Kidney epithelial cell (primary cell): ENCODE results near the gene RANBP1. TPM values are rescaled to one million over a fixed set of nuclear protein-coding genes. Genes with fewer than 3 reads are reported as not detected.

Source experiments
- DNase-seq: peaks from one replicate; pipeline ENCODE4 v3.0.0-alpha.2; 2010; ENCODE audit warnings: low read depth
- H3K27me3 ChIP-seq: 2 replicates; pipeline ENCODE4 v1.6.0; 2011; ENCODE audit warnings: low read length; ENCODE audit not compliant: control insufficient read depth, insufficient read depth
- H3K36me3 ChIP-seq: 2 replicates; pipeline ENCODE4 v1.5.1; 2011; ENCODE audit warnings: low read length; ENCODE audit not compliant: control insufficient read depth, insufficient read depth
- H3K4me3 ChIP-seq: 2 replicates; pipeline ENCODE4 v1.5.1; 2011; ENCODE audit warnings: low read depth, mild to moderate bottlenecking, control low read depth, low read length
- CTCF ChIP-seq: IDR thresholded peaks from 2 replicates; pipeline ENCODE4 v1.5.1; 2011; ENCODE audit warnings: mild to moderate bottlenecking, moderate library complexity, low read length, control low read depth, inconsistent platforms; ENCODE audit not compliant: insufficient read depth, poor library complexity, severe bottlenecking
- total RNA-seq: library from RNA; depleted of rRNA; stranded (reverse); fragments of >200 nt; gene quantifications from 2 replicates; pipeline ENCODE4 v1.2.3, GENCODE V29; 2015

The RANBP1 gene
- total RNA-seq, 1 donor from 2014 or later: 360 TPM

GRCh38 chr22:20128902-20129746 is 13.2 kb downstream of the RANBP1 start:
- DNase-seq: no peak
- Histone ChIP-seq H3K36me3 (peaks cover 2% of the 10 kb centered on the region), H3K27me3 (no peaks in the 10 kb centered on the region), H3K4me3 (no peak overlapping the region)
- peak; percentile 47 for TF ChIP-seq CTCF

- Histone ChIP-seq H3K4me3 (no peak overlapping the region), H3K27me3 (no peaks in the 10 kb centered on the region), H3K36me3 (peaks cover 2% of the 10 kb centered on the region)
- no peak for DNase-seq
- no peak for TF ChIP-seq CTCF
Measured at GRCh38 chr22:20129747-20130014, 13.8 kb downstream of the RANBP1 start.

GRCh38 chr22:20130319-20130718 is 14.4 kb downstream of the RANBP1 start:
- peak; percentile 35 for TF ChIP-seq CTCF
- no peak for DNase-seq
- Histone ChIP-seq H3K27me3 (no peaks in the 10 kb centered on the region), H3K36me3 (peaks cover 2% of the 10 kb centered on the region), H3K4me3 (no peak overlapping the region)

- TF ChIP-seq CTCF: no peak
- H3K27me3 ChIP-seq: no peaks in the 10 kb centered on the region
- H3K36me3 ChIP-seq: no peaks in the 10 kb centered on the region
- H3K4me3 ChIP-seq: peak overlapping the region; percentile 64
- no peak for DNase-seq
Measured at GRCh38 chr22:20130731-20131596, 15.1 kb downstream of the RANBP1 start.

- Histone ChIP-seq H3K4me3 (peak within 1 kb of the TSS; percentile 78), H3K27me3 (no peaks in the 10 kb centered on the region), H3K36me3 (no peaks in the 10 kb centered on the region)
- no peak for DNase-seq
- TF ChIP-seq CTCF: no peak
Measured at GRCh38 chr22:20131597-20131858, 15.6 kb downstream of the RANBP1 start, which contains the start of gene ZDHHC8. Gene ZDHHC8, plus strand, starts transcription at chr22:20131804. Its CDS starts 144 bp downstream, at chr22:20131948.
